Activated CD4-positive, alpha-beta T cell treated with anti-CD3 and anti-CD28 coated beads, Interleukin-10, Interleukin-2, amounts not matched to agents 100 ng/mL and 50 ng/mL, durations not matched to agents 16 hours and 8 hours (primary cell): ENCODE results near the gene PAFAH1B2.
A peak's percentile ranks its signal among the peaks of the same experiment; 100 is the strongest.
"Not testable (repeated sequence)": the region's sequence is repeated elsewhere in the genome, so short reads cannot be mapped to it uniquely, and the experiment has no call there.

Experiments used
- DNase-seq: peaks from one replicate; pipeline ENCODE4 v3.0.0-alpha.2; 2020

PAFAH1B2 gene

DNA sequence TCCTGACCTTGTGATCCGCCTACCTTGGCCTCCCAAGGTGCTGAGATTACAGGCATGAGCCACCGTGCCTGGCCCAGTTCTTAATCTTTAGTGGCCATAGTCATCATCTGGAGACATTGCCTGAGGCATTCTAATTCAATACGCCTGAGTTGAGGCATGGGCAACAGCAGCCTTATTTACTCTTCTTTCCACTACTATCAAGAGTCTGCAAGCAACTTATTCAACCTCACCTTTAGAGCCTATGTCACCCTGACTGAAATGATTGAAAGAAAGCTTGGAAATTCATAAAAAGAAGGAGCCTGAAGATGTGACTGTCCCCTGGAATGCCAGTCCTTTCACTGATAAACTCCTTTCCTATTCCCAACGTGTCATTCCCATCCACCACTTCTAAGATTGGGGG lies 15.8 kb upstream of the PAFAH1B2 start:
- no peak for DNase-seq

GRCh38 chr11:117130396-117130795 lies 13.7 kb upstream of the PAFAH1B2 start:
- not testable (repeated sequence) for DNase-seq

DNA sequence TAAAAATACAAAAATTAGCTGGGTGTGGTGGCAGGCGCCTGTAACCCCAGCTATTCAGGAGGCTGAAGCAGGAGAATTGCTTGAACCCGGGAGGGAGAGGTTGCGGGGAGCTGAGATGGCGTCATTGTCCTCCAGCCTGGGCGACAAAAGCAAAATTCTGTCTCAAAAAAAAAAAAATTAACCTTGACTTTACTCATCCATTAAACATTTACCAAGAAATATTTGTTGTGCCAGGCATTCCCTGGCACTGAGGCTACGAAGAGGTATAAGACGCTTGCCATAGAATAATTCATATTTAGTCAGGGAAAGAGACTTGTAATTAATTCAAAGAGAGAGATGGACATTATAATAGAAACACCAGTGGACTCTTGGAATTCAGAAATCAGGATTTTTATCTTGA lies 13.2 kb upstream of the PAFAH1B2 start:
- DNase-seq, result no peak

DNA sequence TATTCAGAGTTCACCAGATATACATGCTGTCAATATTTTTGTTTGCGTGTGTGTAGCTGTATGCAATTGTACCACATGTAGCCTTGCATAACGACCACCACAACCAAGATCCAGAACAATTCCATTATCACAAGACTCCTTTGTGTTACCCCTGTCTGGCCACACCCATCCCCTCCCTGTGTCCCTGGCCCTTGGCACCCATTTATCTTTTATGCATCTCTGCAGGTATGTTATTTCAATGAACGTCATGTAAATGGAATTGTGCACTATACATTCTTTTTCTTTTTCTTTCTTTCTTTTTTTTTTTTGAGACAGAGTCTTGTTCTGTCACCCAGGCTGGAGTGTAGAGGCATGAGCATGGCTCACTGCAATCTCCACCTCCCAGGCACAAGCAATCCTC lies 9.7 kb upstream of the PAFAH1B2 start:
- DNase-seq, result no peak

DNA sequence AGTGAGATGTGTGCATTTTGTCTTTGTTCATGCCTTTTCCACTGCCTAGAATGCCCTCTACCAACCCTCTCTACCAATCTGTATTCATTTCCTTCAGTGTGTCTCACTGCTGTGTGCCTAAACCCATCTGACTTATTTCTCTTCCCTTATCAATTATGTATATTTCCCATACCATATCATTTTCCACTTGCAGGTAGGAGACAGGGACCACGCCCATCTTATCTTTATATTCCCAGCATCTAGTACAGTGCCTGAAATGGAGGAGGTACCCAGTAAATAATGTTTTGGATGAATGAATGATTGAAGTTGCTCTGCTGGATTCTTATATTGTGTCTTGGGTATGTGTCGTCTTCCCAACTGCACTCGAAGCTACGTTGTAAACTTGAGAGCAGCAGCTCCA lies 9.1 kb upstream of the PAFAH1B2 start:
- DNase-seq, result not testable (repeated sequence)

DNA sequence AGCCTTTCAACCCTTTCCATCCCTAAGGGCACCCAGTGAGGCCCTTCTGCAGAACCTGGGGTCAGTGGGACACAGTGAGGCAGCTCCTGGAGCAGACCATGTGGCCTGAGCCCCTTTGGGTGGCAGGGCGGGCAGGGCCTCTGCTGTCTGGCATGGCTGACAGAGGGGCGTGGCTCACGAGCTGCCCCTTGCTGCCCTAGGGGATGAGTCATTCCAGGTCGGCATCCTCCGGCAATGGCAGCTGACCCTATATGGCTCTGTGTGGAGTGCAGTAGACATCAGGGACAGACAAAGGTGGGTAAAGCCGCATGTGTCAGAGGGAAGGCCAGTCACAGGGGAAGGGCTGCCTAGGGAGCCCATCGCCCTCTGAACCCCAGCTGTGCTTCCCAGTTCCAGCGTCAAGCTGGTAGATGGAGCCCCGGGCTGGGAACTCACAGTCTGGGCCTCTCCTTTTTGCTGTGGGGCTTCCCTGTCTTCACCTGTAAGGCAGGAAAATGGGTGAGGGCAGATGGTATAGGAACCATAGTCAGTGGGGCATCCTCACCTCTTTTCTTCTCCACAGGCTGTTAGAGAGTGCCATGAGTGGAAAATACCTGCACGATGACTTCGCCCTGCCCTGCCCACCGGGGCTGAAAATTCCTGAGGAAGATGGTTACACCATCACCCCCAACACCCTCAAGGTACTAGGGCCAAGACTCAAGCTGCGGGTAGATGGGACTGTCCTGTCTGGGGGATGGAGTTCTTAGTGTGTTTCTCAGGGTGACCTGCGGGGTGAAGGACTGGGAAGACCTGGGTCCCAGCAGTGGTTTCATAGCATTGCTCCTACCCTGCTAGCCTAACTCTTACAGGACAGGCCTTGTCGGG lies 6.6 kb upstream of the PAFAH1B2 start:
- DNase-seq, result not testable (repeated sequence)

GRCh38 chr11:117143390-117143789 lies 697 bp upstream of the PAFAH1B2 start:
- peak; percentile 34 for DNase-seq

GRCh38 chr11:117144477-117145392 lies 648 bp downstream of the PAFAH1B2 start:
- DNase-seq, result peak; percentile 58

DNA sequence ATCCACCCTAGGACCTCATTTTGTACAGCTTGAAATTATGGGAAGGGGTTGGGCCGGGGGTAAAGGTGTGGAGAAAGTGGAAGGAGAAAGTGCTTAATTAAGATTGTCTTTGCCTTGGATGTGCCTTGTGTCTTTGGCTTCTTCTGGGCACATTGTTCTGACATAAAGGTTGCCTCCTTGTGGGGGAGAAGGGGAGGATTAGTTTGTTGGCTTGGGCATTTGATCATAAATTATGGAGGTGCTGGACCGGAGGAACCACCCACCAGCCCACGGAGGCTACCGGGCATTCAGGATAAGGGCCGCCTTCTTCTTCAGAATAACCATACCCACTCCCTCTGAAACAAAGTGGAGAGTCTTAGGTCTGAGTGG lies 1.3 kb downstream of the PAFAH1B2 start:
- peak; percentile 34 for DNase-seq

- no peak for DNase-seq
These were observed 2.4 kb downstream of the PAFAH1B2 start for GRCh38 chr11:117146521-117146920.

- no peak for DNase-seq
These were observed 8.0 kb downstream of the PAFAH1B2 start for GRCh38 chr11:117152066-117152465.

GRCh38 chr11:117154468-117154867 lies 10.4 kb downstream of the PAFAH1B2 start:
- DNase-seq, result no peak

DNA sequence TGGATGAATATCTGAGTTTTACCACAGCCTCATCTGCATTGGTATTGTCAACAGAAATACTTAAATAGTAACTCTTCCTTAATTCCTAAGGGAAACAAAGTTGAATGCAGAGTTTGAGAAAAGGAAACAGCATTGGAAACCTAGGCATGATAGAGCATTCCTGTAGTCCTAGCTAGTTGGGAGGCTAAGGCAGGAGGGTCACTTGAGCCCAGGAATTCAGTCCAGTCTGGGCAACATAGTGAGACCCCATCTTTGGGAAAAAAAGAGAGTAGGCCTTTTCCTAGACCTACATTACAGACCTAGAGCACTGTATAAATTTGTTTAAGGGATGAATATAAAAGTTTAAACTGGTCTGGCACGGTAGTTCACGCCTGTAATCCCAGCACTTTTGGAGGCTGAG lies 13.4 kb downstream of the PAFAH1B2 start:
- DNase-seq, result no peak

- no peak for DNase-seq
These were observed 15.8 kb downstream of the PAFAH1B2 start for GRCh38 chr11:117159892-117160291.

DNA sequence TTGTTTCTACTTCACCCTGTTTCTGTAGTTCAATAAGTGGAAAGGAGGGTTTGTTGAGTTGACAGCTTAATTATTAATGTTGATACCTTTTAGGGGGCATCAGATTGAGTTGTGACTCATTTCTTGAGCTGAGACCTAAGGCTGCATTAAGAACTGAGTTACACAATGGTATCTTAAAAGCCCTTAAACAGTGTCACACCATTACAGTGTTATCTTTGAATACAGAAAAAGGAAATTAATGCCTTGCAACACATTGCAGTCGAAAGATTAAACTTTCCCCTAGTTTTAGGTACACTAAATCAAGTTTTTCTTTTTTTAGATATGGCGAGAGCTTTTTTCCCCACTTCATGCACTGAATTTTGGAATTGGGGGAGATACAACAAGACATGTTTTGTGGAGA lies 16.7 kb downstream of the PAFAH1B2 start:
- DNase-seq, result no peak

DNA sequence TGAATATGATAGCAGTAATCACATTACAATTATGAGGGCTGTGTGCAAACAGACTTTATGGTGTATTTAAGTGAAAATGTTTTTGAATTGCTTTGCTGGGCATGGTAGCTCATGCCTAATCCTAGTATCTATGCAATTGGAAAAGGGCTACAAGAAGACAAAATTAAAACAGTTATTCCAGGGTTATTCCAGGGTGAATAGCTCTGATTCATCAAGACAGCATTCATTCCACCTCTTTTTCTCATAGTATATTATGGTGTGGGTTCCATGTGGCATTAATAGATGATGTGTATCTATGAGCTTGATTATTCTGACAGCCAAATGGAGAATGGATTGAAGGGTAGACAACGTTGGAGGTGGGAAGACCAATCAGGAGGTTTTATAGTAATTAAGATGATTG lies 22.4 kb downstream of the PAFAH1B2 start:
- DNase-seq, result no peak

GRCh38 chr11:117169736-117170135 lies 25.6 kb downstream of the PAFAH1B2 start:
- DNase-seq, result no peak

DNA sequence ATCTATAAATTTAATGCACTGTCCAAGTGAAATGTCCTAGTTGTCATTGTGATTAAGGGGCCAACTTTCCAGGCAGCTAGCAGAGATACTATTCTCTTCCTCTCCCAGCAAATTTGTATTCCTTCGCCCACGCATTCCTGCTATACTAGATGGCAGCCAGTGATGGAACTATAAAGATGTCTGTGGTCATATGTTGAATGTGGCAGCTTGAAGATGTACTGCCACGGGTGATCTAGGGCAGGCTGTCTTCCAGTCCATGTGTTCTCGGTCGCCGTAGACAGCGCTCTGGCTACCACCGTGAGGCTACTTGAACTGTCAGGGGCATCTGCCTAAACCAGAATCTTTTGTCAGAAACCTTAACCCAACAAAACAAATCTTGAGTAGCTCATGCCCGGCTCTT lies 26.1 kb downstream of the PAFAH1B2 start:
- DNase-seq, result no peak

GRCh38 chr11:117171007-117171403 lies 26.9 kb downstream of the PAFAH1B2 start:
- no peak for DNase-seq

DNA sequence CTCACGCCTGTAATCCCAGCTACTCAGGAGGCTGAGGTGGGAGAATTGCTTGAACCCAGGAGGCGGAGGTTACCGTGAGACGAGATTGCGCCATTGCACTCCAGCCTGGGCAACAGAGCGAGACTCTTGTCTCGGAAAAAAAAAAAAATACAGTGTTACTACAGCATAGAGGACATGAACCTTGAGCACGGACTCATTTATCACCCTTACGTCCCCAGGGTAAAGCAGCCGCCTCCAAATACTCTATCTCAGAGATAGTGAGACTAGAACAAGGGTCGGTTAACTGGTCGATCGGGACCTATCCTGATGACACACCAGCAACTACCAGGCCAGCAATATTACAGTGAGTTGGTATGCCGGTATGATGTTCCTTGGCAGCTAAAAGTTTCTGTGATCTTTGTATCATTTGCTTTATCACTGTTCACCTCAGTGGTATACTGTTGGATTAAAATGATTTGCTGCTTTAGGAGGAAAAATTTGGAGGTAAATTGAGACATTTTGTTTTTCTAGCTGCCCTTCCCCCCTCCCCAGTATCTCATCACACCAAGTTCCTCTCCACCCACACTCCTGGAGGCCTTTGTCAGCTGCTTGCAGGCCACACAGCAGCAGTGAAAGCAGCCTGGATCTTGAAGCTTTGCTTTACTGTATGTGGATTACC lies 27.4 kb downstream of the PAFAH1B2 start:
- no peak for DNase-seq

- no peak for DNase-seq
These were observed 28.8 kb downstream of the PAFAH1B2 start for GRCh38 chr11:117172724-117173421.

DNA sequence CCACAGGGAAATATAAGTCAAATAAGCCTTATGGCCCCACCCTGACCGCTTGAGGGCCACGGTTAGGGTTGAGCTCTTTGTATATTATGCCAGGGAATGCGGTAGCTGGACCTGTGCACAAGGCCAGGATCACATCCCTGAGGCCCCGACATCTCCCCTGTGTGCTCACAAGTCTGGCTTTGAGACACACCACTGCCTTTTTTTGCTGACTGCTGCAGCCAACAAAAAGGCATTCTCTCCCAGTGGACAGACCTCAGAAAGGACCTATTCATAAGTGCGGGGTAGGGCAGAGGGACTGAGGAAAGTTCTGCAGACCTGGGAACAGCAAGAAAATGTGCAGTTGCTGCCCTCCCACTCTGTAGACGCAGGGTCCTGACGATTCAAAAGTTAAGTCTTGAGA lies 31.0 kb downstream of the PAFAH1B2 start:
- no peak for DNase-seq

DNA sequence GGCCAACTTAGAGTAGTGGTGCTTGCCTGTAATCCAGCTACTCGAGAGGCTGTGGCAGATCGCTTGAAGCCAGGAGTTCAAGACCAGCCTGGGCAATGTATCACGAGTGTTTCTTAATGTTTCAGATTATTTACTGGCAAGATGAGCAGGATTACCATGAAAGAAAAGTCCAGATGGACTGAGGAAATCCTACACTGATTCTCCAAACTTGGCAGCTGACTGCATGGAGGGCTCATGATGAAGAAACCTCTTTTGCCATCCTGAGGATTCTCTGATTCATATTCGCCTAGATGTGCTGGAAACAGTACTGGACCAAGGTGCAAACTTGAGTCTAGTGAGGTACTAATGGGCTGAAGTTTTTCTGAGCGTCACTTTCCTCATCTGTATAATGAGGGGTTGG lies 31.7 kb downstream of the PAFAH1B2 start:
- DNase-seq, result no peak
